Neural cell (in vitro differentiated cells): Measurements from ENCODE around the gene TFPI2.

Experiments
- EP300 ChIP-seq: fragments of 450-650 bp; conservative IDR thresholded peaks from 2 replicates; pipeline ENCODE4 v1.6.1; 2014; ENCODE audit warnings: antibody characterized with exemption, mild to moderate bottlenecking, moderate library complexity; ENCODE audit not compliant: poor library complexity, severe bottlenecking
- EZH2 ChIP-seq: fragments of 200-600, 300-800 bp; shearing (Covaris generic), sonication (generic); IDR thresholded peaks from 2 replicates; pipeline ENCODE4 v1.6.1; 2014; ENCODE audit warnings: antibody characterized with exemption, low read length, borderline replicate concordance, mild to moderate bottlenecking; ENCODE audit not compliant: insufficient read depth, poor library complexity, severe bottlenecking
- RAD21 ChIP-seq: fragments of 450-650 bp; conservative IDR thresholded peaks from 2 replicates; pipeline ENCODE4 v1.6.1; 2014; ENCODE audit warnings: antibody characterized with exemption, mild to moderate bottlenecking, moderate library complexity
- TAF1 ChIP-seq: IDR thresholded peaks from 2 replicates; pipeline ENCODE4 v1.6.1; 2012; ENCODE audit warnings: low read depth
- TF ChIP-seq, protein P1 (sequence below): IDR thresholded peaks from 2 replicates; pipeline ENCODE4 v1.6.1; 2012; ENCODE audit warnings: borderline replicate concordance
- TF ChIP-seq, protein P2 (sequence below): fragments of 450-650 bp; IDR thresholded peaks from 2 replicates; pipeline ENCODE4 v1.5.1; 2014; ENCODE audit warnings: antibody characterized with exemption, mild to moderate bottlenecking, moderate library complexity; ENCODE audit not compliant: poor library complexity, severe bottlenecking

DNA sequence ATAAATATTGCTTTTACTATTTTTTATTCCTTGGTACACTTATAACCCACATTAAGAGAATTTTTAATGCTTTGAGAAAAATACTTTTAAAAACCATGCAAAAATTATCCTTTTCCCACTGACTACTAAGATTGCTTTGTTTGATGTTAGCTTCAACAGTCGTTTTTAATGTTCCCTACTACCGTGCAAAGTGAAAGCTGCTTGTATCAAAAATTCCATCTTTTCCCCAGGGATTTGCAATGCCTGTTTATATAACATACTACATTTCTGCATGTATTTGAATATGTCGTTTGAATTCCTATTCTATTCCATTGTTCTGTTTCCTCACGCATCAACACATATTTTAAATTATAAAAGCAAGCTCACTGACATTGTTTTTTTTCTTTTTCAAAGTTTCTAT lies 54.4 kb downstream of the TFPI2 start:
- TF ChIP-seq, protein P1, sequence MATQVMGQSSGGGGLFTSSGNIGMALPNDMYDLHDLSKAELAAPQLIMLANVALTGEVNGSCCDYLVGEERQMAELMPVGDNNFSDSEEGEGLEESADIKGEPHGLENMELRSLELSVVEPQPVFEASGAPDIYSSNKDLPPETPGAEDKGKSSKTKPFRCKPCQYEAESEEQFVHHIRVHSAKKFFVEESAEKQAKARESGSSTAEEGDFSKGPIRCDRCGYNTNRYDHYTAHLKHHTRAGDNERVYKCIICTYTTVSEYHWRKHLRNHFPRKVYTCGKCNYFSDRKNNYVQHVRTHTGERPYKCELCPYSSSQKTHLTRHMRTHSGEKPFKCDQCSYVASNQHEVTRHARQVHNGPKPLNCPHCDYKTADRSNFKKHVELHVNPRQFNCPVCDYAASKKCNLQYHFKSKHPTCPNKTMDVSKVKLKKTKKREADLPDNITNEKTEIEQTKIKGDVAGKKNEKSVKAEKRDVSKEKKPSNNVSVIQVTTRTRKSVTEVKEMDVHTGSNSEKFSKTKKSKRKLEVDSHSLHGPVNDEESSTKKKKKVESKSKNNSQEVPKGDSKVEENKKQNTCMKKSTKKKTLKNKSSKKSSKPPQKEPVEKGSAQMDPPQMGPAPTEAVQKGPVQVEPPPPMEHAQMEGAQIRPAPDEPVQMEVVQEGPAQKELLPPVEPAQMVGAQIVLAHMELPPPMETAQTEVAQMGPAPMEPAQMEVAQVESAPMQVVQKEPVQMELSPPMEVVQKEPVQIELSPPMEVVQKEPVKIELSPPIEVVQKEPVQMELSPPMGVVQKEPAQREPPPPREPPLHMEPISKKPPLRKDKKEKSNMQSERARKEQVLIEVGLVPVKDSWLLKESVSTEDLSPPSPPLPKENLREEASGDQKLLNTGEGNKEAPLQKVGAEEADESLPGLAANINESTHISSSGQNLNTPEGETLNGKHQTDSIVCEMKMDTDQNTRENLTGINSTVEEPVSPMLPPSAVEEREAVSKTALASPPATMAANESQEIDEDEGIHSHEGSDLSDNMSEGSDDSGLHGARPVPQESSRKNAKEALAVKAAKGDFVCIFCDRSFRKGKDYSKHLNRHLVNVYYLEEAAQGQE: no peak
- TF ChIP-seq, protein P2, sequence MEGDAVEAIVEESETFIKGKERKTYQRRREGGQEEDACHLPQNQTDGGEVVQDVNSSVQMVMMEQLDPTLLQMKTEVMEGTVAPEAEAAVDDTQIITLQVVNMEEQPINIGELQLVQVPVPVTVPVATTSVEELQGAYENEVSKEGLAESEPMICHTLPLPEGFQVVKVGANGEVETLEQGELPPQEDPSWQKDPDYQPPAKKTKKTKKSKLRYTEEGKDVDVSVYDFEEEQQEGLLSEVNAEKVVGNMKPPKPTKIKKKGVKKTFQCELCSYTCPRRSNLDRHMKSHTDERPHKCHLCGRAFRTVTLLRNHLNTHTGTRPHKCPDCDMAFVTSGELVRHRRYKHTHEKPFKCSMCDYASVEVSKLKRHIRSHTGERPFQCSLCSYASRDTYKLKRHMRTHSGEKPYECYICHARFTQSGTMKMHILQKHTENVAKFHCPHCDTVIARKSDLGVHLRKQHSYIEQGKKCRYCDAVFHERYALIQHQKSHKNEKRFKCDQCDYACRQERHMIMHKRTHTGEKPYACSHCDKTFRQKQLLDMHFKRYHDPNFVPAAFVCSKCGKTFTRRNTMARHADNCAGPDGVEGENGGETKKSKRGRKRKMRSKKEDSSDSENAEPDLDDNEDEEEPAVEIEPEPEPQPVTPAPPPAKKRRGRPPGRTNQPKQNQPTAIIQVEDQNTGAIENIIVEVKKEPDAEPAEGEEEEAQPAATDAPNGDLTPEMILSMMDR: no peak
- no peak for TF ChIP-seq EZH2
- TF ChIP-seq TAF1: no peak
- TF ChIP-seq RAD21: no peak
- no peak for TF ChIP-seq EP300
